Prostate gland (tissue), 2 donors: ENCODE data around the gene SETBP1. TPM values are rescaled to one million over a fixed set of nuclear protein-coding genes. Genes with fewer than 3 reads are reported as not detected.
A peak's percentile ranks its signal among the peaks of the same experiment; 100 is the strongest.

Experiments used
- DNase-seq: peaks from one replicate; pipeline ENCODE4 v3.0.0-alpha.2; 2019; ENCODE audit warnings: low spot score
- H3K27ac ChIP-seq, 2 donors: fragments of 200-600 bp; sonication (generic); 2 replicates each; pipeline ENCODE4 v1.5.1; 2017 to 2019
- H3K27me3 ChIP-seq: fragments of 200-600 bp; sonication (generic); replicated peaks from 2 replicates; pipeline ENCODE4 v1.5.1; 2019; ENCODE audit not compliant: insufficient read depth
- H3K36me3 ChIP-seq, 2 donors: fragments of 200-600 bp; sonication (generic); 1 replicate in 1 of 2; 2 replicates in 1 of 2; pipeline versions ENCODE4 v1.5.1 to v1.8.1; 2017 to 2019
- H3K4me1 ChIP-seq: fragments of 200-600 bp; sonication (generic); replicated peaks from 2 replicates; pipeline ENCODE4 v1.5.1; 2019
- H3K4me3 ChIP-seq, 2 donors: fragments of 200-600 bp; sonication (generic); 2 replicates each; pipeline ENCODE4 v1.5.1; 2017 to 2019
- H3K9me3 ChIP-seq: fragments of 200-600 bp; sonication (generic); 2 replicates; pipeline ENCODE4 v1.5.1; 2017
- POLR2A ChIP-seq: fragments of 450-650 bp; IDR thresholded peaks from one replicate; pipeline ENCODE4 v1.6.1; 2016; ENCODE audit warnings: antibody characterized with exemption, mild to moderate bottlenecking
- POLR2AphosphoS5 ChIP-seq: sonication (generic); formaldehyde crosslinking; IDR thresholded peaks from one replicate; pipeline ENCODE4 v1.6.1; 2017; ENCODE audit warnings: antibody characterized with exemption
- WGBS: methylation state at CpG from one replicate; pipeline ENCODE4 v1.1.5; 2018; 5-methylcytosine and 5-hydroxymethylcytosine counted together
- intact Hi-C: fragments of 100-400 bp; cut with DNase I; formaldehyde crosslinking; loops from one replicate; pipeline ENCODE4 v1.14.2; 2022
- total RNA-seq, 2 donors: library from RNA; depleted of rRNA; stranded (reverse); fragments of >200 nt; gene quantifications; one replicate each; pipeline ENCODE4 v1.1.0, GENCODE V29; 2016
- TF ChIP-seq, protein P1 (sequence below), 4 experiments: fragments of 200-600 bp in 2 of 4; fragments of 450-650 bp in 2 of 4; sonication (generic) in 2 of 4; IDR thresholded peaks; 1 replicate in 3 of 4; 2 replicates in 1 of 4; pipeline ENCODE4 v1.5.1; 2016 to 2019; ENCODE audit warnings: antibody characterized with exemption in 4 of 4, mild to moderate bottlenecking in 2 of 4, moderate library complexity in 2 of 4

SETBP1 gene
- total RNA-seq, 2 donors from 2014 or later = 28.4 to 45.1 TPM

DNA sequence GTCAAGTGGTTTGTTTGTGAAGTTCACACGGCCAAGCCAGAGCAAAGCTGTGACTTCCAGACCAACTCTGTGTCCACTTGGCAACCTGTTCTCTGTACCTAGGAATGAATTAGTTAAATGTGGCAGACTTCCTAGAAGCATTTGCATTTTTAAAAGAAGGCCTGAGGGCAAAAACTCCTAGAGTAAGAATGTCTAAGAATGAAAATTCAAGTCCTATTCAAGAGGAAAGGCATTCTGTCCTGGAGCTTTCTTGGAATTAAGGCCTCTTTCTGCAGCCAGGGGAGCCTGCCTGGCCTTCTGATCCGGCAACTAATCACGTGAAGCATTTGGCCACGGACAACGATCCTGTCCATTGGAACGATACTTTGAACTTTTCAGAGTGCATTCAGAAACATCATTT is 155.0 kb downstream of the SETBP1 start:
- intact Hi-C loops = loop anchor here (10.0 kb wide), 1 partner anchor 79 kb away; no protein-coding TSS in a partner anchor
- H3K27ac ChIP-seq = no peak overlapping the region
- 39% methylated on average over 6 of the region's 6 CpGs for WGBS
- no peaks in the 10 kb centered on the region for H3K36me3 ChIP-seq
- H3K9me3 ChIP-seq = no peaks in the 10 kb centered on the region
- no peak overlapping the region for H3K4me3 ChIP-seq
- H3K27me3 ChIP-seq = no peaks in the 10 kb centered on the region
- H3K4me1 ChIP-seq = peaks cover 16% of the 10 kb centered on the region
- no peak for DNase-seq
- TF ChIP-seq, protein P1, sequence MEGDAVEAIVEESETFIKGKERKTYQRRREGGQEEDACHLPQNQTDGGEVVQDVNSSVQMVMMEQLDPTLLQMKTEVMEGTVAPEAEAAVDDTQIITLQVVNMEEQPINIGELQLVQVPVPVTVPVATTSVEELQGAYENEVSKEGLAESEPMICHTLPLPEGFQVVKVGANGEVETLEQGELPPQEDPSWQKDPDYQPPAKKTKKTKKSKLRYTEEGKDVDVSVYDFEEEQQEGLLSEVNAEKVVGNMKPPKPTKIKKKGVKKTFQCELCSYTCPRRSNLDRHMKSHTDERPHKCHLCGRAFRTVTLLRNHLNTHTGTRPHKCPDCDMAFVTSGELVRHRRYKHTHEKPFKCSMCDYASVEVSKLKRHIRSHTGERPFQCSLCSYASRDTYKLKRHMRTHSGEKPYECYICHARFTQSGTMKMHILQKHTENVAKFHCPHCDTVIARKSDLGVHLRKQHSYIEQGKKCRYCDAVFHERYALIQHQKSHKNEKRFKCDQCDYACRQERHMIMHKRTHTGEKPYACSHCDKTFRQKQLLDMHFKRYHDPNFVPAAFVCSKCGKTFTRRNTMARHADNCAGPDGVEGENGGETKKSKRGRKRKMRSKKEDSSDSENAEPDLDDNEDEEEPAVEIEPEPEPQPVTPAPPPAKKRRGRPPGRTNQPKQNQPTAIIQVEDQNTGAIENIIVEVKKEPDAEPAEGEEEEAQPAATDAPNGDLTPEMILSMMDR (IDR thresholded peaks at IDR 0.05) = no peak
- TF ChIP-seq POLR2A (no peak), POLR2AphosphoS5 (no peak)

DNA sequence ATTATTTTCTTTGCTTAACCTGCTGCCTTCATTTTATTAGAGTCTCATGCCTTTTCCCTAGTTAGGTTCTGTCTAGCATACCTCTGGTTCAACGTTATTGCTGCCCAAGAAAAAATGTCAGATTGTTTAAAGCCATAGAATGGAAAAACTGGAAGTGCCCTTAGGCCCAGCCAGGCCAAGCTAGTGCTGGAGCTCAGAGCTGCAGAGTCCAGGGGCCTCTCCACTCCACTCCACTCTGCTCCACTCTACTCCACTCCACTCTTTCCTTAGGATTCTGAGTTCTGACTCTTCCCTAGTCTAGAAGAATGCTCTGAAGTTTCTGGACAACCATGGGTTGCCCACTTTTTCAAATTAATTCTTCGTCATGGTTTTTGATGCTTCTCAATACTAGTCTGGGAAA is 155.6 kb downstream of the SETBP1 start:
- Histone ChIP-seq H3K4me1 (peaks cover 16% of the 10 kb centered on the region), H3K36me3 (no peaks in the 10 kb centered on the region), H3K9me3 (no peaks in the 10 kb centered on the region), H3K27ac (no peak overlapping the region), H3K4me3 (no peak overlapping the region), H3K27me3 (no peaks in the 10 kb centered on the region)
- intact Hi-C loops = loop anchor here (10.0 kb wide), 1 partner anchor 79 kb away; no protein-coding TSS in a partner anchor
- TF ChIP-seq, protein P1 (IDR thresholded peaks at IDR 0.05) = no peak
- TF ChIP-seq POLR2AphosphoS5 = no peak
- no peak for TF ChIP-seq POLR2A
- DNase-seq = no peak
- 61% methylated on average over 2 of the region's 2 CpGs for WGBS

DNA sequence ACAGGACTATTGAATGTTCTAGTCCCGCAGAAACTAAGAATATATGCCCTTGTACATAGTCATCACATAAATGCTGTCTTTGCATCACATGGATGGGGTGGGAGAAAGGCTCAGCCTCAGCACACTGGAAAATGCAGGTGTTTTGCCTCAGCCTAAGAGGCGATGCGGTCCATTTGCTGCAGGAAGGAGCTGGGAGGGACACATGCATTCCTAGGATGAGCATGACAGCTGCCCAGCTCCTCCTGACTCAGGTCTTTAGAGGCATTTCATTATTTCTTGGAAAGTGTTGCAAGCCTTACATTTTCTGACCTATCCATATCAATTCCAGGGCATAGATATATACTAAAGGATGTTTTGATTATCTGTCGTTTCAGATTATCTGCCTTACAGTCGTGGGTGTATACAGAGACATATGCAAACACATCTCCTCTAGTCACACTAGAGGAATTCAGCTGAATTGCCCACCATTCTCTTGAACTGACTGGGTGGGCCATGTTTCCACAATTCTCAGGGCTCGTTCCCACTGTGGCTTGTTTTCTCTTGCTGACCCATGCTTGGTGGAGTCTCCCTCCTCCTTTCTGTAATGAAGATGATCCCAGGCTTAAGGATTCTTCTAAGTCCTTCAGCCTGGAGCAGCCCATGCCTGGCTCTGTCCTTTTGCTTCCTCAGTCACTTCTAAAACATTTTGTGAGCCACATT is 156.9 kb downstream of the SETBP1 start:
- Histone ChIP-seq H3K27ac (no peak overlapping the region), H3K36me3 (no peaks in the 10 kb centered on the region), H3K27me3 (no peaks in the 10 kb centered on the region), H3K4me3 (no peak overlapping the region), H3K4me1 (peaks cover 16% of the 10 kb centered on the region), H3K9me3 (no peaks in the 10 kb centered on the region)
- intact Hi-C loops = loop anchor here (10.0 kb wide), 1 partner anchor 77 kb away; no protein-coding TSS in a partner anchor
- TF ChIP-seq POLR2AphosphoS5 (no peak), POLR2A (no peak)
- TF ChIP-seq, protein P1 (IDR thresholded peaks at IDR 0.05) = no peak
- WGBS = 86% methylated on average over 6 of the region's 6 CpGs
- no peak for DNase-seq

DNA sequence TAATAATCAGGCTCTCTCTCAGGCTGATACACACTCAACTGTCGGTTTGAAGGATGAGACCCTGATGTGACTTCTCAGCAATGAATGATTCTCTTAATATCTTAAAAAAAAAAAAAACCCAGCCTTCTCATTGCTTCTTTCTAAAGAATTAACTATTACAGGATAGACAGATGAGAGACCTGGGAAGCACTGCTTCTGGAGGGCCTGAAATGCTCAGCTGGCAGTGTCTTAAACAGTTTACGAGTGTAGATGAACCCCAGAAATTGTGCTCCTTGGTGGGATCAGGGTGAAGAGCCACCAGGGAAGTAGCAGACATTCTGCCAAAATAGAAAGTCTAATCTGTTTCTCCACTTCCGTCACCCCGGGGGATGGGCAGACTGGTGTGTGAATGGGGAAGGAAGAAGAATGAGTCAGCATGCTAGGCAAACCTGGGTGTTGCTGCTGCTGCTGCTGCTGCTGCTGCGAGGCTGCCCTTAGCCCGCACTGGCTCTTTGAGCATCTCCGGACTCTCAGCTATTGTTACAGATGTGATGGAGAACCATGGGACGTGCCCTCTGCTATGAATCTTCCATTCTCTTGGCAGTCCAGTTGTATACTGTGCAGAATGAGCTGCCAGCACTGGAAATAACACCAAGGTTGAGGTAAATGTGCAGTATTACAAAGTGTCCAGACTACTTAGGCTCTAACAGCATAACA is 158.4 kb downstream of the SETBP1 start:
- Histone ChIP-seq H3K4me3 (no peak overlapping the region), H3K27me3 (no peaks in the 10 kb centered on the region), H3K9me3 (no peaks in the 10 kb centered on the region), H3K27ac (peak overlapping the region in 1 of 2 donors; percentile 8), H3K4me1 (peaks cover 16% of the 10 kb centered on the region), H3K36me3 (no peaks in the 10 kb centered on the region)
- peak; percentile 36 for DNase-seq
- WGBS = 35% methylated on average over 8 of the region's 8 CpGs
- intact Hi-C loops = loop anchor here (10.0 kb wide), 1 partner anchor 76 kb away; no protein-coding TSS in a partner anchor
- TF ChIP-seq POLR2AphosphoS5 = peak; percentile 42
- TF ChIP-seq, protein P1 (IDR thresholded peaks at IDR 0.05) = no peak
